Subcutaneous abdominal adipose tissue (tissue), 5 donors: ENCODE results near the gene HAND2.

ENCODE experiments used
- H3K27ac ChIP-seq: one replicate; pipeline ENCODE4 v1.7.0; 2013; ENCODE audit warnings: low read depth, mild to moderate bottlenecking, inconsistent platforms, low read length, moderate library complexity
- H3K27me3 ChIP-seq, 5 donors: one replicate each; pipeline ENCODE4 v1.7.0; 2013; ENCODE audit warnings: low read length in 5 of 5, inconsistent platforms in 1 of 5; ENCODE audit not compliant: control insufficient read depth in 5 of 5, insufficient read depth in 4 of 5
- H3K36me3 ChIP-seq, 5 donors: one replicate each; pipeline ENCODE4 v1.7.0; 2013; ENCODE audit warnings: low read length in 5 of 5; ENCODE audit not compliant: control insufficient read depth in 5 of 5, insufficient read depth in 5 of 5
- H3K4me1 ChIP-seq, 5 donors: one replicate each; pipeline ENCODE4 v1.7.0; 2013; ENCODE audit warnings: low read length in 5 of 5, mild to moderate bottlenecking in 3 of 5, moderate library complexity in 1 of 5; ENCODE audit not compliant: control insufficient read depth in 5 of 5, insufficient read depth in 5 of 5
- H3K4me3 ChIP-seq, 5 donors: one replicate each; pipeline ENCODE4 v1.7.0; 2013; ENCODE audit warnings: low read length in 5 of 5, low read depth in 1 of 5
- H3K9ac ChIP-seq, 5 donors: one replicate each; pipeline ENCODE4 v1.7.0; 2013; ENCODE audit warnings: low read length in 5 of 5, mild to moderate bottlenecking in 4 of 5, moderate library complexity in 3 of 5
- H3K9me3 ChIP-seq, 5 donors: one replicate each; pipeline ENCODE4 v1.7.0; 2013; ENCODE audit warnings: low read length in 5 of 5; ENCODE audit not compliant: control insufficient read depth in 5 of 5
- donor health status: healthy.
- donor health status: healthy.
- donor health status: healthy.
- donor health status: healthy.
- donor health status: healthy.

The HAND2 gene

DNA sequence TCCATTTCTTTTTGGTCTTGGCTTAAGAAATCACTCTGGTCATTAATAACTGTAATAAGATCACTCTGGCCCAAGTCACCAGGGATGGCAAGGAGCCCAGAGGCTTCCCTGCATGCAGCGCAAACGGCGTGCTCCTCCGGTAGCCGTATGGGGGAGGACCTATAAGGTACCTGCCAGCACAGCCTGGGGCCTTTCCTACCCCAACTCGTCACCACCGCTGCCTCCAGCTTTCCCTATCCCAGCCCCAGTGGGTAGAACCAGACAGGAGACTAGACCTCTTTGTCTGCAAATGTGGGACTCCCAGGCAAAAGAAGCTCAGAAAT, 25.9 kb downstream of the HAND2 start:
- Histone ChIP-seq H3K36me3 (no peaks in the 10 kb centered on the region), H3K9ac (peak overlapping the region in 1 of 5 donors; percentile 25), H3K4me3 (no peak overlapping the region), H3K27me3 (peaks cover 29 to 77% (median 60%) of the 10 kb centered on the region in 5 donors), H3K9me3 (peaks cover 0 to 9% (median 0%) of the 10 kb centered on the region in 5 donors), H3K4me1 (peaks cover 1 to 28% (median 20%) of the 10 kb centered on the region in 5 donors), H3K27ac (no peak overlapping the region)

- Histone ChIP-seq H3K36me3 (no peaks in the 10 kb centered on the region), H3K4me1 (peaks cover 1 to 22% (median 14%) of the 10 kb centered on the region in 5 donors), H3K9ac (peak overlapping the region in 1 of 5 donors; percentile 25), H3K9me3 (peaks cover 0 to 4% (median 0%) of the 10 kb centered on the region in 5 donors), H3K27ac (no peak overlapping the region), H3K4me3 (no peak overlapping the region), H3K27me3 (peaks cover 29 to 75% (median 56%) of the 10 kb centered on the region in 5 donors)
Observed at GRCh38 chr4:173503330-173504180, 26.5 kb downstream of the HAND2 start.

DNA sequence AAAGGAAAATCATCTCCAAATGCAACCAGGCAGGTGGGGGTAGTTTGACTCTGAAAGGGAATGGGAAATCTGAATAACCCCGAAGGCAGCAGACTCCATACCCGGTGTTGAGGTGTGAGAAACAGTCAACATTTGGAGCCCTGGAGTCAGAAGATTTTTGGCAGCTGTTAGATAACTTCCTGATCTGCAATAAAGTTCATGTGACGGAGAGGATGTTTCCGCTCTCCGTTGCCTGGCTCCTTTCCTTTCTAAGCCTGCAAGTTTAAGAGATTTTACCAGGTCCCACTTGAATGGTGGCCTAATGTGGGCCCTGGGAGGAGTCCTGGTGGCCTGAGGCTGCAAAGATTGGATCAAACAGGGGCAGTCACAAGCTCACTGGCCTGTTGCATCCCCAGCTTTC, 27.7 kb downstream of the HAND2 start:
- Histone ChIP-seq H3K27me3 (peaks cover 29 to 65% (median 47%) of the 10 kb centered on the region in 5 donors), H3K36me3 (no peaks in the 10 kb centered on the region), H3K4me3 (no peak overlapping the region), H3K9ac (no peak overlapping the region), H3K9me3 (no peaks in the 10 kb centered on the region), H3K4me1 (peaks cover 1 to 20% (median 12%) of the 10 kb centered on the region in 5 donors), H3K27ac (no peak overlapping the region)

DNA sequence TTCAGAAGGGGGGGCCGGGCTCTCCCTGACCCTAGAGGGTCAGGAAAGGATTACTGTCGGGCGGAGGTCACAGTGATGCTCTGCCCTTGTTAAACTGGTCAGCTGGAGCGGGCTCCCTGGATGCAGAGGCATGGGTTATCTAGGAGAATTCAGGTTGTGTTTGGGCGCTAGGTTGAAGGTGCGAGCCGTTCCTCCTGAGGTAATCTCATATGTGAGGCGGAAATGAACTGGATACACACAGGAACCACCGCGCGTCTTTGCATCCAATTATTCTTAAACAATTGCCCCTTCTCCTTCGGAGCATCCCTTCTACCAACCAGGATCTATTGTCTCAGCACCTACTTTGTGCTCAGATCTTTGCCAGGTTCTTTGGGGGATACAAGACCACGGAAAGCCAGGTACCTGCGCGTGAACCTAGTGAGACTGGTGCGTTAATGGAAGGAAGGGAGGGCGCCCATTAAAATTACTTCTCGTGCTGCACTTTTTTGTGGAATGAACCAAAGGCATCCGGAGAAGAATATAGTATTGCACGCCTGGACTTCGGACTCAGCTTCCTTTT, 28.4 kb downstream of the HAND2 start:
- Histone ChIP-seq H3K9me3 (no peaks in the 10 kb centered on the region), H3K27ac (no peak overlapping the region), H3K4me1 (peaks cover 1 to 19% (median 12%) of the 10 kb centered on the region in 5 donors), H3K36me3 (no peaks in the 10 kb centered on the region), H3K9ac (no peak overlapping the region), H3K27me3 (peaks cover 29 to 62% (median 47%) of the 10 kb centered on the region in 5 donors), H3K4me3 (peak overlapping the region in 2 of 5 donors; percentile 38 to 59)

DNA sequence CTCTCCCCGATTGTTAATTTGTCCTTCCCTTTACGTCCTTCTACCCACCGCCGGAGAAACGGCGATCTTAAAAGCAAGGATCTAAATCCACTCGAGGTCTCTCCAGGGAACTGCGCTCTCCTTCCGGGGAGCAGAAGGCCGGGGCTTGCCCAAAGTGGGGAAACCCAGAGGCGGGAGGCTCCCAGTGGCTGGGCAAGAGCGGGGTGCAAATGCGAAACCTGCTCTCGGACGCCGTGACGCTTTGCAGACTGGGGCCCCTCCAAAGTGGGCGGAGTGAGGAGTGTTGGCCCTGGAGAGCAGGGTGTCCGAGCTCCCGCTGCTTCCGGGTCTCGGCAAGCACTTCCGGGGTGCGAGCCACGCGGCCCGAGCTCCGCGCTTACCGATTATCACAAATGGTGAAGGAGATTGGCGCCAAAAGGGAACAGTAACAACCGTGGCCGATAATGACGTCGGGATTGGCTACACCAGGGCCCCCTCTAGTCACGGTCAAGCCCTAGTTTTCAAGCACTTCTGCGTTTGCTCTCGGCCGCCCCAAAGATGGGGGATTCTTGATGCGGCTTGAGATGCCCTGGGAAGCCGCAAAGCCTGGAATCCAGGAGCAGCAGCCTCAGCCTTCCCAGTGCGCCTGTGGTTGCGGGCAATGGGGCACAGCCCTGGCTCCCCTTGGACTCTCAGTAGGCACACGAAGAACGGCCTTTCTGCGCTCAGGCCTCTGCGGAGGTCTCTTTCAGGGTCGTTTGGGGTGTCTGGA, 29.0 kb downstream of the HAND2 start:
- H3K27ac ChIP-seq = no peak overlapping the region
- H3K27me3 ChIP-seq = peaks cover 29 to 60% (median 47%) of the 10 kb centered on the region in 5 donors
- H3K36me3 ChIP-seq = no peaks in the 10 kb centered on the region
- H3K9ac ChIP-seq = no peak overlapping the region
- peak overlapping the region in 4 of 5 donors; percentile 38 to 59 (median 48) for H3K4me3 ChIP-seq
- H3K9me3 ChIP-seq = no peaks in the 10 kb centered on the region
- peaks cover 1 to 15% (median 9%) of the 10 kb centered on the region in 5 donors for H3K4me1 ChIP-seq

DNA sequence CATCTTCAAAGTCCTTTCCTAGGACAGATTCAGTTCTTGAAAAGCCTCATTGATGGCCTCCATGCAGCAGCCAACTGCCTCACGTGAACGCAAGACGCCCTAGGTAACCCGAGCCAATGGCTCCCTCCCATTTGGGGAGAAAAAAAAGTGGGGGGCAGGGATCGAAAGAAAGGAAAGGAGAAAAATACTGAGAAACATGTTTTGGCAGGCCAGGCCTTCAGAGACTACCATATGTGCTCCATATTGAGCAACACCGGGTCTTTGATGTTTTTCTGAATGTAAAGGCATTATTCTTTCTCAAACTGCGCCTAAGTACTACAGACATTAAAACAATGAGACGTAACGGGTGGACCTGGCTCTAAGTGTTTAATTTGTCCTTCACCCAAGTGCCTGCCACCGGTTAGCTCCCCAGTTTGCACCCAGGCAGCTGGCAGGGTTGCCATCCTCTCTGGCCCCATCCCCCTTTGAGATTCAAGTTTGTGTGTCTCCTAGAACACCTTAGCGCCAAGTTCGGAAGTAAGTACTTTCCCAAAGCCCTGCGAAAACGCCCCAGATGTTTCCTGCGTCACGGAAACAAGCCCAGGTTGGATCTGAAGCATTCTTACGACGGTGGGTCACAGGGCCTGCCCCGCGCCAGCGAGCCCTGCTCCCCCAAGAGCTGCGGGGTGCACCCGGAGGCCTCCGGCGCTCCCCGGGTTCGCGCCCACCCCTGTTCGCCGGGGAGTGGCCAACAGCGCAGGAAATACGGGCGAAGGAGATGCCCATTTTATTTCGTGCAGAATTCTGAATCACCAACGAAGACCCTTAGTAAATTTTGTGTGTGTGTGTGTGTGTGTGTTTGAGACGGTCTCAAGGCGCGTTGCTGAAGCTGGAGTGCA, 30.1 kb downstream of the HAND2 start:
- H3K27ac ChIP-seq = no peak overlapping the region
- no peaks in the 10 kb centered on the region for H3K9me3 ChIP-seq
- no peak overlapping the region for H3K4me3 ChIP-seq
- peaks cover 29 to 53% (median 47%) of the 10 kb centered on the region in 5 donors for H3K27me3 ChIP-seq
- H3K9ac ChIP-seq = no peak overlapping the region
- H3K4me1 ChIP-seq = peaks cover 0 to 13% (median 5%) of the 10 kb centered on the region in 5 donors
- H3K36me3 ChIP-seq = no peaks in the 10 kb centered on the region

GRCh38 chr4:173498771-173499170, 31.3 kb downstream of the HAND2 start:
- Histone ChIP-seq H3K27me3 (peaks cover 23 to 43% (median 36%) of the 10 kb centered on the region in 5 donors), H3K4me1 (peaks cover 0 to 13% (median 12%) of the 10 kb centered on the region in 5 donors), H3K36me3 (no peaks in the 10 kb centered on the region), H3K4me3 (no peak overlapping the region), H3K9me3 (no peaks in the 10 kb centered on the region), H3K9ac (no peak overlapping the region), H3K27ac (no peak overlapping the region)

DNA sequence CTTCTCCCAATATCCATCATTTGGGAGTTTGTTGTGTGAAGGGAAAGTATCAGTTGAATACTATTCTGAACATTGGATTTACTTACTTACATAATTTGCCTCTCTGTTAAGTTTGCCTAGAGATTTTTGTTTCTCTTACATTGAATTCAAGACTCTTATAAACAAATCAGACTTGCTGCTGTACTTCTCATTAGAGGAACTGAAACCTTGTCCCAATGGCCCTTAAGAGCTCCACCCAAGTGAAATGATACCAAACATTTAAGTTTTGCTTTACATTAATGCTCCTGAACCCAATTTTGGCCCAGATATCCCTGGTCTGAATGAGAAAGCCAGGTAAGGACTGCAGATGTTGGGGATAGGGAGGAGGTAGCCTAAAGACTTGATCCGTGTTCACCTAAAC, 32.0 kb downstream of the HAND2 start:
- Histone ChIP-seq H3K27ac (no peak overlapping the region), H3K36me3 (no peaks in the 10 kb centered on the region), H3K9me3 (no peaks in the 10 kb centered on the region), H3K9ac (no peak overlapping the region), H3K4me3 (no peak overlapping the region), H3K27me3 (peaks cover 17 to 38% (median 30%) of the 10 kb centered on the region in 5 donors), H3K4me1 (peaks cover 0 to 13% (median 11%) of the 10 kb centered on the region in 5 donors)
